ENCODE measurements around the gene EIF6. TPM values are rescaled to one million over a fixed set of nuclear protein-coding genes. Genes with fewer than 3 reads are reported as not detected.

The EIF6 gene
- total RNA-seq, 1 donor from 2014 or later = 271 TPM

DNA sequence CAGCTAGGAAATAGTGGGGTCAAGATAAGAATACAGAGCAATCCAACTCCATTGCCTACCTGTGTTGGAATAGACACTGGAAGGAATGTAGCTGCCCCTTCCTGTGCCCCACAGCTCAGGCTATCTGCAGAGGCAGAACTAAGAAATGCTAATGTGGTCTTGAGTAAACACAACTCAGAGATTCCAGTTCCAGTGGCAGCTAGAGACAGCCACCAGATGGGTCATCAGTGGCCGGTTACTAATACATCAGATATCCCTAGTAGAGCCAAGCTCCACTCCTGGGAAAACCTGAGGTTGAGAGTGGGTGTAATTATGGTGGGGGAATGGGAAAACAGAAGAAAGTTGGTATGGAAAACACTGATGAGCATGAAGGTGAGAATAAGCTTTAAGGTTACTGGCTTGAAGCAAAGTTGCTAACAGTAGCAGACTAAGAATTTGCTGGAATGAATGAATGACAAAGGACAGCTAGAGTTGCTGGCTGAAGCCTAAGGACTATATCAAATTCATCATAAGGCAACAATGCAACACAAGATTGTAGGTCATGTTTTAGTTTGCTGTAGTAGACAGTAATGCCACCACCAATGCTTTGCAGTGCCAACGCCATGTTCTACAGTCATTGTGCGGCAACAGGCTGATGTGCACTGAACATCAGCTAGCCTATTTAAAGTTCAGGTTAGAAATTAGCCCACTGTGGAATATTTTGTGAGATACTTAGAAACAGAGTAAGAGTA is 36.0 kb upstream of the EIF6 start:
- peak overlapping the region; percentile 75 for H3K4me2 ChIP-seq (ENCODE audit: low read length)
- peak overlapping the region; percentile 96 for H3K27ac Mint-ChIP-seq (ENCODE audit: unreplicated experiment)
- H3K36me3 ChIP-seq (ENCODE audit: insufficient read depth, low read length) = no peaks in the 10 kb centered on the region
- no peak for TF ChIP-seq EZH2 (IDR thresholded peaks at IDR 0.05; ENCODE audit: insufficient read depth, low read length)
- TF ChIP-seq CTCF (IDR thresholded peaks at IDR 0.05; ENCODE audit: insufficient read depth, low read depth, low read length) = no peak
- DNase-seq (ENCODE audit: low read depth) (peak; percentile 96), FAIRE-seq (peak; percentile 83)
- H3K4me1 Mint-ChIP-seq (ENCODE audit: low read depth, unreplicated experiment) = peaks cover 53% of the 10 kb centered on the region
- H3K9me3 ChIP-seq (ENCODE audit: insufficient read depth, low read depth, low read length) = no peaks in the 10 kb centered on the region
- H3K4me3 Mint-ChIP-seq (ENCODE audit: unreplicated experiment) = peak overlapping the region; percentile 64
- no peaks in the 10 kb centered on the region for H3K27me3 Mint-ChIP-seq (ENCODE audit: low read depth, unreplicated experiment)
- H3K79me2 ChIP-seq (ENCODE audit: insufficient read depth, low read length) = peaks cover 5% of the 10 kb centered on the region
- H3K9ac ChIP-seq (ENCODE audit: low read length) = peak overlapping the region; percentile 80
- peaks cover 2% of the 10 kb centered on the region for H3K36me3 Mint-ChIP-seq (ENCODE audit: low read depth, unreplicated experiment)
- peak overlapping the region; percentile 97 for H3K27ac ChIP-seq (ENCODE audit: low read depth, low read length)
- no peak overlapping the region for H2AFZ ChIP-seq (ENCODE audit: low read depth, low read length)
- H3K27me3 ChIP-seq (ENCODE audit: insufficient read depth, low read length) = no peaks in the 10 kb centered on the region
- H3K4me1 ChIP-seq (ENCODE audit: insufficient read depth, low read length) = peaks cover 56% of the 10 kb centered on the region
- no peaks in the 10 kb centered on the region for H4K20me1 ChIP-seq (ENCODE audit: insufficient read depth, low read length)
- H3K9me3 Mint-ChIP-seq (ENCODE audit: unreplicated experiment) = no peaks in the 10 kb centered on the region
- H3K4me3 ChIP-seq (ENCODE audit: insufficient read depth, low read depth, low read length) = peak overlapping the region; percentile 21

DNA sequence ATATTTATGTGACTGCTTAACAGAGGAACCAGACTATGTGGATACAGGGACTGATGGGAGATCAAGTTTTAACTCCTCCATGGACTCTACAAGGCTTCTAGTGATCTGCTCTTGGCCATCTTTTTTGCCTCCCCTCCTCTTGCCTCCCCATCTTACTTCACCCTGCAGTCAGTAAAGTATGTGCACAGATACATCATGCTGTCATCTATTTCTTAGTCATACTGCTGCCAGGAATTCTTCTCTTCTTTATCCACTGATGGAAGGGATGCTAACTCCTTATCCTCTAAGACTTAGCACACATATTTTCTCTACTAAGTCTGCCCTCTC is 35.3 kb upstream of the EIF6 start:
- peaks cover 58% of the 10 kb centered on the region for H3K4me1 Mint-ChIP-seq (ENCODE audit: low read depth, unreplicated experiment)

More for the DNA sequence above, 35.3 kb upstream of the EIF6 start:
- DNase-seq (ENCODE audit: low read depth) = peak; percentile 87
- Histone ChIP-seq H2AFZ (ENCODE audit: low read depth, low read length) (no peak overlapping the region), H4K20me1 (ENCODE audit: insufficient read depth, low read length) (no peaks in the 10 kb centered on the region), H3K9me3 (ENCODE audit: insufficient read depth, low read depth, low read length) (no peaks in the 10 kb centered on the region), H3K36me3 (ENCODE audit: insufficient read depth, low read length) (no peaks in the 10 kb centered on the region), H3K4me1 (ENCODE audit: insufficient read depth, low read length) (peaks cover 63% of the 10 kb centered on the region), H3K4me2 (ENCODE audit: low read length) (peak overlapping the region; percentile 75), H3K27me3 (ENCODE audit: insufficient read depth, low read length) (no peaks in the 10 kb centered on the region), H3K4me3 (ENCODE audit: insufficient read depth, low read depth, low read length) (peak overlapping the region; percentile 21), H3K9ac (ENCODE audit: low read length) (peak overlapping the region; percentile 80), H3K27ac (ENCODE audit: low read depth, low read length) (peak overlapping the region; percentile 97), H3K79me2 (ENCODE audit: insufficient read depth, low read length) (peaks cover 5% of the 10 kb centered on the region)
- peaks cover 2% of the 10 kb centered on the region for H3K36me3 Mint-ChIP-seq (ENCODE audit: low read depth, unreplicated experiment)
- TF ChIP-seq CTCF (IDR thresholded peaks at IDR 0.05; ENCODE audit: insufficient read depth, low read depth, low read length) (no peak), EZH2 (IDR thresholded peaks at IDR 0.05; ENCODE audit: insufficient read depth, low read length) (no peak)
- peak overlapping the region; percentile 64 for H3K4me3 Mint-ChIP-seq (ENCODE audit: unreplicated experiment)
- no peaks in the 10 kb centered on the region for H3K27me3 Mint-ChIP-seq (ENCODE audit: low read depth, unreplicated experiment)
- peak overlapping the region; percentile 96 for H3K27ac Mint-ChIP-seq (ENCODE audit: unreplicated experiment)
- no peaks in the 10 kb centered on the region for H3K9me3 Mint-ChIP-seq (ENCODE audit: unreplicated experiment)
- no peak for FAIRE-seq
